ENCODE data around the gene AGPAT2.

- TF ChIP-seq POLR2A (IDR thresholded peaks at IDR 0.05; ENCODE audit: low read depth), result no peak
- no peak for TF ChIP-seq CTCF (IDR thresholded peaks at IDR 0.05)
- peak in 1 of 2 donors; percentile 29 for TF ChIP-seq POLR2AphosphoS5 (IDR thresholded peaks at IDR 0.05)
Observed at GRCh38 chr9:136676297-136676794, 10.9 kb downstream of the AGPAT2 start.
